Measurements from ENCODE around the gene INAVA.

DNA sequence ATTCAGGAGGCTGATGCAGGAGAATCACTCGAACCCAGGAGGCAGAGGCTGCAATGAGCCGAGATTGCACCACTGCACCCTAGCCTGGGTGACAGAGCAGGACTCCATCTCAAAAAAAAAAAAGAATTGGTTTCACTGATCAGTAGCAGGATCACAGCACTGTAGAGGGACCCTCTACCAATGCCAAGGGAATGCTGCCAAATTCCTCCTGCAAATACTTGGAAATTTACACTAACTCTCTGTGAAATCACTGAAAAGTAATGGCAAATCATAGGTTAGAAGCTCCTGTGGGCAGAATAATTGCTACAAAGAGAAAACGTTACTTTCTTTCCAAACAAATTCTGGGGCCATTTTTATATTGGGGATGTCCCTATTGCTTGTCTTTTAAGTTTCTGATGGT is 28.6 kb upstream of the INAVA start:
- TF ChIP-seq E2F5 (CRISPR knock-in tag; conservative IDR thresholded peaks at IDR 0.05) (no peak), CREB1 (IDR thresholded peaks at IDR 0.05) (no peak), CREB1 (CRISPR knock-in tag; IDR thresholded peaks at IDR 0.05) (no peak), ZNF781 (CRISPR knock-in tag; IDR thresholded peaks at IDR 0.05; ENCODE audit: borderline replicate concordance, not compliant biosample characterization) (no peak), POLR2A (IDR thresholded peaks at IDR 0.05; ENCODE audit: insufficient read depth in 1 of 2, low read depth in 2 of 2, low read length in 2 of 2) (no peak), MTF1 (CRISPR knock-in tag; IDR thresholded peaks at IDR 0.05) (no peak), ZNF644 (CRISPR knock-in tag; IDR thresholded peaks at IDR 0.05; ENCODE audit: low read depth) (no peak), SP1 (IDR thresholded peaks at IDR 0.05) (no peak), SP1 (CRISPR knock-in tag; IDR thresholded peaks at IDR 0.05) (no peak), KDM4B (CRISPR knock-in tag; IDR thresholded peaks at IDR 0.05) (no peak)
